Ishikawa (cell line): ENCODE measurements around the gene ELAVL1.

Experiments
- CEBPB ChIP-seq: IDR thresholded peaks from 2 replicates; pipeline ENCODE4 v1.6.1; 2012
- CREB1 ChIP-seq: IDR thresholded peaks from 2 replicates; pipeline ENCODE4 v1.6.1; 2012; ENCODE audit warnings: low read depth
- EGR1 ChIP-seq: IDR thresholded peaks from 2 replicates; pipeline ENCODE4 v1.6.1; 2012
- EP300 ChIP-seq: IDR thresholded peaks from 2 replicates; pipeline ENCODE4 v1.6.1; 2012; ENCODE audit warnings: borderline replicate concordance
- FOXM1 ChIP-seq: IDR thresholded peaks from 2 replicates; pipeline ENCODE4 v1.6.1; 2012; ENCODE audit warnings: low read depth, borderline replicate concordance
- MAX ChIP-seq: IDR thresholded peaks from 2 replicates; pipeline ENCODE4 v1.6.1; 2012
- NFIC ChIP-seq: IDR thresholded peaks from 2 replicates; pipeline ENCODE4 v1.6.1; 2012
- RAD21 ChIP-seq: IDR thresholded peaks from 2 replicates; pipeline ENCODE4 v1.6.1; 2012; ENCODE audit warnings: low read depth
- REST ChIP-seq: IDR thresholded peaks from 2 replicates; pipeline ENCODE4 v1.6.1; 2012; ENCODE audit warnings: low read depth, mild to moderate bottlenecking
- TAF1 ChIP-seq: IDR thresholded peaks from 2 replicates; pipeline ENCODE4 v1.6.1; 2012; ENCODE audit warnings: low read depth, mild to moderate bottlenecking
- TCF12 ChIP-seq: IDR thresholded peaks from 2 replicates; pipeline ENCODE4 v1.6.1; 2012; ENCODE audit warnings: low read depth
- TEAD4 ChIP-seq: IDR thresholded peaks from 2 replicates; pipeline ENCODE4 v1.6.1; 2012
- USF1 ChIP-seq: IDR thresholded peaks from 2 replicates; pipeline ENCODE4 v1.6.1; 2012
- YY1 ChIP-seq: IDR thresholded peaks from 2 replicates; pipeline ENCODE4 v1.6.1; 2012; ENCODE audit warnings: low read depth
- ZBTB7A ChIP-seq: IDR thresholded peaks from 2 replicates; pipeline ENCODE4 v1.6.1; 2012; ENCODE audit warnings: low read depth

Gene ELAVL1

GRCh38 chr19:8001995-8002849, 3.2 kb downstream of the ELAVL1 start:
- TF ChIP-seq USF1 (no peak), CEBPB (no peak), RAD21 (peak; percentile 63), ZBTB7A (no peak), TEAD4 (no peak)

DNA sequence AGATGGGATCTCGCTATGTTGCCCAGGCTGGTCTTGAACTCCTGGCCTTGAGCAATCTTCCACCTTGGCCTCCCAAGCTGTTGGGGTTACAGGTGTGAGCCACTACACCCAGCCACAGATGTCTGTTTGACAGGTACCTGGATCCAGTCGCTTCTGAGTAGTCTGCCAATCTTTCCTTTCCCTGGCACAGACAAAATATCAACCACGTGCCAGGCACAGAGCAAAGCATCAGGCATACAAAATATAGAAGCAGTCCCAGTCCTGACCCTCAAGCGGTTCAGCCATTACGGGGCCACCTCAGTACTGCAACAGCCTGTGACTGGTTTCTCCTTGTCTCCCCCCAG, 3.8 kb downstream of the ELAVL1 start:
- TF ChIP-seq YY1 (no peak), USF1 (no peak), TCF12 (no peak), MAX (no peak), NFIC (no peak), CREB1 (no peak), RAD21 (no peak), EP300 (no peak)

GRCh38 chr19:8000298-8001038, 5.0 kb downstream of the ELAVL1 start:
- no peak for TF ChIP-seq EGR1
- TF ChIP-seq FOXM1: no peak
- TF ChIP-seq RAD21: no peak
- TF ChIP-seq MAX: no peak
- TF ChIP-seq NFIC: no peak; the same call in 1 of the 2 replicates
- no peak for TF ChIP-seq REST
- no peak for TF ChIP-seq EP300
- no peak for TF ChIP-seq TEAD4
- TF ChIP-seq YY1: no peak
- TF ChIP-seq TAF1: no peak
- TF ChIP-seq CREB1: no peak
- no peak for TF ChIP-seq TCF12
- TF ChIP-seq USF1: no peak
- no peak for TF ChIP-seq CEBPB
- no peak for TF ChIP-seq ZBTB7A

GRCh38 chr19:7999376-7999775, 6.1 kb downstream of the ELAVL1 start:
- TF ChIP-seq FOXM1 (no peak), RAD21 (no peak), TAF1 (no peak), CREB1 (no peak), CEBPB (no peak), EGR1 (no peak), REST (no peak), EP300 (no peak), ZBTB7A (no peak), MAX (no peak), TEAD4 (no peak), TCF12 (no peak), USF1 (no peak), YY1 (no peak), NFIC (no peak)
